Occipital lobe (tissue), 2 donors: ENCODE data around the gene DR1. TPM values are rescaled to one million over a fixed set of nuclear protein-coding genes. Genes with fewer than 3 reads are reported as not detected.
"Not testable (repeated sequence)": the region's sequence is repeated elsewhere in the genome, so short reads cannot be mapped to it uniquely, and the experiment has no call there.

ENCODE experiments used
- DNase-seq: peaks from one replicate; lab custom pipeline; 2025; lab: John Stamatoyannopoulos, UW
- total RNA-seq: library from RNA; depleted of rRNA; stranded (reverse); fragments of >200 nt; gene quantifications from one replicate; pipeline ENCODE4 v1.2.3, GENCODE V29; 2014

DR1 gene
- total RNA-seq, 1 donor from 2014 or later = 37.1 TPM

DNA sequence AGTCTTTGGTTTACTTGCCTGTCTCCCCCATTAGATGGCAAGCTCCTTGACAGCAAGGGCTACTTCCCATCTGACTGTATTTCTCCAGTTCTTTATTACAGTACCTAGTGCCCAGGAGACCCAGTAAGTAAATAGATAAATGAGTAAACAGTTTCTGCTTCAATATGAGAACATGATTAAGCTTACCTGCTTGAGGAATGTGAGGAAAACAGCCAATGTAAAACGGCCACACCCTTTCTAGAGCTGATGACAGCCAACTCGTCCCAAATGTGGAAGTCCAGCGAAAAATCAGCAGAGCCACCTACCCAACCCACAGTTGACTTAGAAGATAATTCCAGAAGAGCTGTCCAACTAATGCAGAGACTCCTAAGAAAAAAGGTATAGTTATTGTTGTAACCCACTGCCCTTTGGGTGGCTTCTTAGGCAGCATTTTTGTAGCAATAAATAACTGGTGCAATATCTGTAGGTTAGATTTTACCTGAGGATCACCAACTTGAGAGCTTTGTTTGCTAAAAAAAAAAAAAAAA, 6.5 kb upstream of the DR1 start:
- no peak for DNase-seq

DNA sequence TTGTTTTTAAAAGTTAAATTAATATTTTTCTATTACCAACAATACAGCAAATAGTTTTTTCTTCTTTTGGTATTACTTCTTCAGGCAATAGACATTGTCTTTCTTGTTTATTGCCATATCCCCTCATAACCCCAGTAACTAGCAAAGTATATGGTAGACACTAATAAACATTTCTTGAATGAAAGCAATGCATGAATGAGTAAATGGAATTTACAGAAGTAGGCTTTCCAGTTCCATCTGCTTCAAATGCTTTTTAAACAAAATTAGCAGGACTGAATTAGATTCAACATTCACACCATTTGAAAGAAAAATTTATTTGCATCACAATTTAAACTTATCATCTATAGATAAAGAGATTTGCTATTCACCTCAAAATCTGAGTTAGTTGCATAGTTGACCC, 5.6 kb upstream of the DR1 start:
- no peak for DNase-seq

DNA sequence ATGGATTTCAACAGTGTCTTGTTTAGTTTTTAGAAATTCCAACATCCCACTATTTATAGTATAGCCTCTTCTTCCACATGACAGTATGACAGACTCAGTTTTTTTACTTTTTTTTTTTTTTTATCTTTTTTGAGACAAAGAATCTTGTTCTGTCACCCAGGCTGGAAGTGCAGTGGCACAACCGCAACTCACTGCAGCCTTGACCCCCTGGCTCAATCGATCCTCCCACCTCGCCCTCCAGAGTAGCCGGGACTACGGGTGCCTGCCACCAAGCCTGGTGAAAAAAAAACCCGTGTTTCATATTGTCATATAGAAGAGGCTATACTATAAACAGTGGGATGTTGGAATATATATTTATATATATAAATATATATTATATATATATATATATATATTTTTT, 1.2 kb upstream of the DR1 start:
- DNase-seq = no peak

DNA sequence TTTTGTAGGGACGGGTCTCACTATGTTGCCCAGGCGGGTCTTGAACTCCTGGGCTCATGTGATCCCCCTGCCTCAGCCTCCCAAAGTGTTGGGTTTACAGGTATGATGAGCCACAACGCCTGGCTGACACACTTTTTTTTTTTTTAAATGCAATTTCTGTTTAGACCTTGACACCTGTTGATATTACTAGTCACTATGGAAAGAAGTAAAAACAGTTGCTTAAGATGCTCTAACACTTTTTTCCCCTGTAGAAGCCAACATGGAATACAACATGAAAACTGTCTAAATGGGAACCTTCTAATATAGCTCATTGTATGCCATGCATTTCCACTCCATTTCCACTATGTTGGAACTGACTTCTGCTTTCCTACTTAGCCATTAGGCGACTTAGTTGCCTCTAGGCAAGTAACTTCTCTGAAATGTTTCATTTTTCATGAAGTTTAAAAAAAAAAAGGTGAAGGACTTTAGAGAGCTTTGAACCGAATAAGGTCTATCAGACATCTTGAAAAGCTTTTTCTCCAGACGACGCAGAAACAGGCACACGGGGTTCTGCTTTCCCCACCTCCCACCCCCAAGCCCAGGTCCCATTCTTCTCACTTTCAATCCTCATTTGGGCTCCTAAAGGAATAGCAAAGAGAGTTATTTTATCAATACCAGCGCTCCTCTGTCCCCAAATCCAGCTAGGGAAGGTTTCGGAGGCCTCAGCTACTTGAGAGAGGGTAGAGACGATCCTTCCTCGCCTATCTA, 648 bp upstream of the DR1 start:
- DNase-seq = no peak

DNA sequence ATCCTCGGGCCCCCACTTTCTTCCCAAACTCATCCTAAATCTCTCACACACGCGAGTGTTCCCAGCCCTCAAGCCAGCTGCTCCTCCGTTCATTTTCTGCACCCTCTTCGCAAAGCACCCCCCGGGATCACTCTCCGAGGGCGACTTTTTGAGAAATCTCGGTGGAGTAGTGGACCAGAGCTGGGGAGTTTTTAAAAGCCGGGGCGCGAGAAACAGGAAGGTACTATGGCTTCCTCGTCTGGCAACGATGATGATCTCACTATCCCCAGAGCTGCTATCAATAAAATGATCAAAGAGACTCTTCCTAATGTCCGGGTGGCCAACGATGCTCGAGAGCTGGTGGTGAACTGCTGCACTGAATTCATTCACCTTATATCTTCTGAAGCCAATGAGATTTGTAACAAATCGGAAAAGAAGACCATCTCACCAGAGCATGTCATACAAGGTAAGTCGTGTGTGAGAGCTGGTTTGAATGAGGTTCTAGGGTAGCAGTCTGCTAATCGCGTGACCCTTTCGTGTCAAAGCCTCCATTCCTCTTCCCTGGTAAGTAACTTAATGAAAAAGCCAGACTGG, 800 bp downstream of the DR1 start:
- peak; percentile 18 for DNase-seq

DNA sequence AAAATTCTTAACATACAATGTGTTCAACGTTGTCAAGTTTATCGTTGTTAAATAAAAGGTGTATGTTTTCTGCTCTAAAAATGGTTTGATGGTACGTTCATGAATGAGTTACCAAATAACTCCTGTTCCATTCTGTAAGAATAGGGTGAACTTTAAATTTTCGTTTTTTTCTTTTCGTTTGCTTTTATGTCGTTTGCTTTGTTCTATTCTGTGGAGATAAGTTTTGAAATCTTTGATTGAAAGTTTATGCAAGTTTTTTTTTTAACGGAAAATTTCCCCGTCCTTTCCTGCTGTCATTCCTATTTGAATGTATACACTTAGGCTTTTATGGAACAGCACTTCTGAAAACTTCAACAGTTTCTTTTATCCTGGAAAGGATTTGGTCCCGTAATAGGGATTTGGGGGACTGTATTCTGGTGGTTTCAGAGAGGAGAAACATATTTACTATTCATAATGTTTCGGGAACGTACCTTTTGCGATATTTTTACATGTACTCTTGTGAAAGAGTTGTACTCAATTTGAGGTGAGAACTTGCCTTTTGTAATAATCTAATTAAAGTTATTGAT, 1.7 kb downstream of the DR1 start:
- DNase-seq = no peak

DNA sequence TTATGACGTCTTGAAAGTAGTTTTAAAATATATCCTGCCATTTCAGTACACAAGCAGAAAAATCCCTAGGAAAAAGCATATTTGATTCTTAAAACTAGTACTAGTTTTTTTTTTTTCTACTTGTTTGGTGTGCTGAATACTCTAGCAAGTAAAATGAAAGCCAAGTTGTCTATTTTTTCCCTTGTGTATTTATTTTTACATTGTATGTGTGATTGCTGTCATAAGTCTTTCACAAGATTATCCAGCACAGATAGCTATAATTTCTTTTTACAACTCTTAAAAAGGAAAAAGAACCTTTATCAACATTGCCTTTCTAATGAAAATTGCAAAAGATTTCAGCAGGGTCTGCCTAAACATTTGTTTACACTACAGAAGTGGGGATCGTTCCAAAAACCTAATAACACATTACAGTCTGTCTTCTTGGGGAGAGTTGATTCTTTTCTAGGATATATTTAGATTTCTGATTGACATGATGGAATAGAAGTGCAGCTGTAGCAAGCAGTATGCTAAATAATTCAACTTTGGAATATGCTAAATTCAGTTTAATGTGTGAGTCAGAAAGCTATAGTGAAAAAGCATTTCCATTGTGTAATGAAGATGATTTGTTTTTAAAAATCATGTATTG, 2.5 kb downstream of the DR1 start:
- DNase-seq = no peak

DNA sequence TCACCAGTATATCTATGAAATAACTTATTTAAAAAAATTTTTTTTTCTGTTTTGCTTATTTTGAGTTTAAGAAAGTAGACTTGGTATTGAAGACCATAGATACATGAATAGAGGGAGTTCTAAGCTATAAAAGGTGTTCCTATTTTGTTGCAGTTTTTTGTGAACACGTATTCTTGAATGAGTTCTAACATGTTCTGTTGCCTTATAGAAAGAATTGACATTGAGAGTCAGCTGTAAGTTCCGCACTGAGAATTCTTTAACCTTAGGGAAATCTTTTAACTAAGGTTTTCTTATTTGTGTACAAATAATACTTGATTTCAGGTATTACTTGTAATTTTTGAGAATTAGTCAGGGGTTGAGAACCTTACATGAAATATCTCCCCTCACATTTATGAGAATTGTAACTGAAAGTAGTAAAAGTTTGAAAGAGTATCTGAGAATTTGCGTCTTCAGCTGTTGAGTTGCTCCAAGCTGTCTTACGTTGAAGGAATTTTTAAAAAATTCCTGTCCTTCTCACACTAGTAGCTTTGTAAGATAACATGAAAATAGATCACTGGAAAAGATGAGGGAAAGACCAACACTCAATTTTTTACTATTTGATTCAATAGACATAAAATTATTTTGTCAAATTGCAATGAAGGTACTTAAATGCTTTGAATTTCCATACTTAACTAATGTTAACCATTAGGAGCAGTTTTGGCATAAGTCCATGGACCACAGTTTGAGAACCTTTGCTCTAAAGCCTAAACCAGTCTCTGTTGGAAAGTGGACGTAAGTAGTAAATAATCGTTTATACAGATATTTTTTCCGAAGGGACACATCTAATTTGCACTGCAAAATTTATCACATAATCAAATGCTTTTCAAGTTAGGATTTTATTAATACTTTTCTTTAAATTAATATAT, 3.8 kb downstream of the DR1 start:
- DNase-seq = no peak

DNA sequence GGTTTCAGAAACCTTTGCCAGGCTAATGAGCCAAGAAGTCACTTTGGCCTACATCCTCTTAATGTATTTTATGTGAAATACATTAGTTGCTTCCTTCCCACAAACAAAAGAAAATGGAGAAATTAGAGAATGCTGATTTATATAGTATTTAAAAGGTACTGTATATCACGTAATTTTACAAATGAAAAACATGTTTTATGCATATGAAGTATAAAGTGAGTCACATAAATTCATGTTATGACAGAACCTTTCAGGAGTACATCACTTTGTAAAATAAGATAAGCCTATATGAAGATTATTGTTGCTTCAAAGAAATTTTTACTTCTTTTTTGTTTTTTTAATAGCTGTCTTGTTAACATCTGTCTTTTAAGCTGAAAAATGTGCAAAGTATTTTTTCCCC, 4.6 kb downstream of the DR1 start:
- no peak for DNase-seq

DNA sequence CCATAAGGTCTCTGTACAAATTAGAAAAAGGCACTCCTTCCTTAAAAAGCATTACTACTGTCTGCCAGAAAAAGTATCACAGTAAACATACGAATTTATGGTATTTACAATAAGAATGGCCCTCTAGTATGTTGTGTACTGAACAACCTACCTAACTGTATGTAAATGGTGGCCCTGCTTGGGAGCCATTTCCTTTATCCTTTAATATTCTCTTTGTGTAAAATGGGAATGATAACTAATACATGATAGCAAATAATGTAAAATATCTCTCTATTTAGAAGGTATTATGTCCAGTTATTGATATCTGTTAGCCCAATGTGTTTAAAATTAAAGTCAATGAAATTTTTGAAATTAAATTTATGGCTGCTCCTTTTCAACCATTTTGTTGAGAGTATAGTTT, 5.2 kb downstream of the DR1 start:
- no peak for DNase-seq

DNA sequence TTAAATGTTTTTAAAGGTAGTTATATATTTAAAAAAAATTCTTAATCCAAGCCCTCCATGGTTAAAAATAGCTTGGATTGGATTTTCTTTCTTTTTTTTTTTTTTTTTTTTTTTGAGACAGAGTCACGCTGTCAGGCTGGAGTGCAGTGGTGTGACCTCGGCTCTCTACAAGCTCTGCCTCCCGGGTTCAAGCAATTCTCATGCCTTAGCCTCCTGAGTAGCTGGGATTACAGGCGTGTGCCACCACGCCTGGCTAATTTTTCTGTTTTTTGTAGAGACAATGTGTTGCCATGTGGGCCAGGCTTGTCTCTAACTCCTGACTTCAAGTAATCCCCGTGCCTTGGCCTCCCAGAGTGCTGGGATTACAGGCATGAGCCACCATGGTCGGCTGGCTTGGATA, 5.6 kb downstream of the DR1 start:
- not testable (repeated sequence) for DNase-seq

DNA sequence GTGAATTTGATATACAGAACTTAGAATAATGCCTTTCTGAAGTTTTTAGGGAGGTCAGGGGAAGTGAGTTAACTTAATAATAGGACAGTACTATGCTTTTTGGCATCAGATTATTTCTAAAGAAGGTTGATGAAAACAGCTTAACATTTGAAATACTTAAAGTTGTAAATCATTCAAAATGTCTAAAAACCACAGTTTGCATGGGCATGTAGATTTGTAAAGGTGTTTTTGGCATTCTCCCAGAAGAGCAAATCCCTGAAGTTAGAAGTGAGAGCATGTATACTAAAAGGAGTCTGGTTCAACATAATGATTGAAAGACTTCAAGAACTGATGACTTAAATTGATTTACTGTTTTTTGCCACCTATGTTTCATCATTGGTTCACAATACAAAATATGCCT, 6.7 kb downstream of the DR1 start:
- no peak for DNase-seq

DNA sequence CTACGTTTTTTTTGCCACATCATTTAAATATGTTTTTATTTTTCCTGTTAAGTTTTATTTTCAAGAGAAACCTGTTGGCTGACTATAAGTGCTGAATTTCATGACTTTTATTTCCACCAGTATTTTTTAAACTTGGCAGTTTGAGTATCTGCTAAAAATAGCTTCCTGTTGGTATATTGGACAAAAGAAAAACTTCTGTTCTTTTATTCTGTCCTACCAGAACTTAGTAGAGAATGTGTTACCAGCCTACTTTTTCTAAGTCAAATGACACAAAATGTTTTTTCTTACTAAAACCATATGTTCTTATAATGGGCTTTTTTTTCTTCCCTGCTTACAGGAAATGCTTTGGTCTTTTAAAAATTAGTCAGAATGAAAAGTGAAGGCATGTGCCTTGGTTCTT, 7.6 kb downstream of the DR1 start:
- no peak for DNase-seq

DNA sequence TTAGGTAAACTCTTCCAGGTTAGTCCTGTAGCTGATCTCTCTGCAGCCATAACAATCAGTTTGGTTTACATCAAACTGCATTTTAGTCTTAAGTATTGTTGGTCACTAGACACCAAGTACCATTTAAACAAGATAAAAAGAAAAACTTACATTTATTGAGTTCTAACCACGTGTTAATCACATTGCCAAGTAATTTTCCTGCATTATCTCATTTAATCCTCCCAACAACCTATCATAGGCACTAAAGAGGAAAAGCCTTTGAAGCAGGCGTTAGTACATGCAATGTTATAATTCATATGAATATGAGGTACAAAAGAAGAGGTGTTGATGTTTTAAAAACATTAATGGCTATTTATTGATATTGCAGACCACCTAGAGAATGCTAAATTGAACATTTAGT, 9.0 kb downstream of the DR1 start:
- DNase-seq = no peak

DNA sequence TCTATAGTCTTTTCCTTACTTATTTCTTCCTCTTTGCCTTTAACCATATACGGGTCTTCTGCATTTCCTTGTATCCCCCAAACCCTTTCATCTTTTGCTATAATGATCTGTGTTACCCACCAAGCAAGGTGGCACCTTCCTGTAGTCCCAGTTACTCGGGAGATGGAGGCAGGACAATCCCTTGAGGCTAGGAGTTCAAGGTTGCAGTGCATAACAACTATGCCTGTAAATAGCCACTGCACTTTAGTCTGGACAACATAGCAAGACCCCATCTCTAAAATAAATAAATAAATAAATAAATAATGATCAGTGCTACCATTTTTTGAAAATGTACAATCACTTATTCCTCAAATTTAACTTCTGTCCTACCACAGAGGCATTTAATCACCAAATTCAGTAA, 11.5 kb downstream of the DR1 start:
- DNase-seq = no peak

DNA sequence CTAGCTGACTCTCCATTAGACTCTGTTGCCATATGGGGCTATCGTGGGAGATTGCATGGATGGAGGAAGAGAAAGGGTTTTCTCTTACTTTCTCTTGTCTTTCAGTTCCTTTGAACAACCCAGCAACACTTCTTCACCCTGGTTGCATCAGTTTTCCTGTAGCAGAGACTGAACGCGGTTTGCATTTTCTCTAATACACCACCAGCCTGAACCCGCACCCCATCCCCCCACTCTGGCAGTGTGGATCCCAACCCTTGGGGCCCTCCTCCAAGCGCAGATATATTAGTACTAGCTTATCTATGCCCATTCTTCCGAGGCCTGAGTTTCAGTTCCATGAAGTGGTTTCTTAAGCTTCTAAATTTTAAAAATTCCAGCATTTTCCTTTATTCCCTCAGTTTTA, 12.6 kb downstream of the DR1 start:
- no peak for DNase-seq

DNA sequence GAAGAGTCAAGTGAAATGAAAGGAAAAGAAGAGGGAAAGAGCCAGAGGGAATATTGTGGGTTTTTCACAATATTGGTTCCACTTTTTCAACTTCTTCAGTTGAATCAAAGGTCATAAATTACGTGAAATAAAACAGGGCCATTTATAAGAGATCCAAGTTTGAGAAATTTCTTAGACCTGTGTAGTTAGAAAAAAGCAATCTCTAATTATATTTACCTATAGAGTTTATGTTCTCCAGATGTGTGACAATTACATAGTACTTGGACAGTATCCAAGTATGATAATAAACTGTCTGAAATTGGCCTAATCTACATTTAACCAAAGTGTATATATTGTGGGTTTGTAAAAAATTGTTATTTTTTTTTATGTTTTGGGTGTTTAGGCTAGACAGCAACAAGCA, 14.4 kb downstream of the DR1 start:
- no peak for DNase-seq

DNA sequence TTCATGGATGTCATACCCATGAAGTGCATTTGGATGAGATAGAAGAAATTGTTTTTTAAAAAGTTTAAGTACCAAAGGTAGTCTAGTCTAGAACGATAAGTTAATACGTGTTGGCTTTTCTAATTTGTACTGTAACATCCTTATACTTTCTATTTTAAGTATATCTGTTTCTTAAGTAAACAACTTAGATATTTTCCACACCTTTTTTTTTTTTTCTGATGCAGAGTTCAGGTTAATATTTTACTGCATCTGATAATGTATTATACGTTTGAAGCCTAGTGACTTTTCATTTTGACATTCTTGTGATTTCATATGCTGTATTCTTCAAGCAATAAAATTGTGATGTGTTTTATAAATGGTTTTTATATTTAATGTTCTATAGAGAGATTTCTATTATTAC, 16.5 kb downstream of the DR1 start:
- DNase-seq = no peak

DNA sequence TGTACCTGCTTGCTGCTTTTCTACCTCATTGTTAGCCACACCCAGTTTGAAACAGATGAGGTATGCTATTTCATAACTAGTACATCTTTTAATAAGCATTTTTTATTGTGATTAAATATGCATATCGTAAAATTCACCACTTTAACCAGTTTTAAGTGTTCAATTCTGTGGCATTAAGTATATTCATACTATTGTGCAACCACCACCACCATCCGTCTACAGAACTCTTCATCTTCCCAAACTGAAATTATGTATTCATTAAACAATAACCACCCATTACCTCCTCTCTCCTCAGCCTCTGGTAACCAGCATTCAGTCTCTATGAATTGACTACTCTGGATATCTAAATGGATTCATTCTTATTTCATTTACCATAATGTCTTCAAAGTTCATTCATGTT, 20.1 kb downstream of the DR1 start:
- no peak for DNase-seq

DNA sequence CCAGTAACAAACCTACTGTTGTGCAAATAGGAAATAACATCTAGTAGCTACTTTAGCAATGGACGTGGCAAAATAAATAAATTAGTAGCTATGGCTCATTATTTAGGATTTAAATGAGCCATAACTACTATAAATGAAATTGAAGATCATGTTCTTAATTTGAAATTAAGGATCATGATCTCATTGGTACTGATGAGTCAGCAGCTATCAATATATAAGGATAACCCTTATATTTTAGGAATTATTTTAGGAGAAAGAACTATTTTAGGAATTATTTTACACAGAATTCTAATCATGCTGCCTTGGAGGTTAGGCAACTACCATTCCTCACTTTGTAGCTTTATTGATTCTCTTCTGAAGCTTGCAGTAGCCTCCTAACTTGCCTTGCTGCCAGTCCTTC, 24.0 kb downstream of the DR1 start:
- DNase-seq = no peak

DNA sequence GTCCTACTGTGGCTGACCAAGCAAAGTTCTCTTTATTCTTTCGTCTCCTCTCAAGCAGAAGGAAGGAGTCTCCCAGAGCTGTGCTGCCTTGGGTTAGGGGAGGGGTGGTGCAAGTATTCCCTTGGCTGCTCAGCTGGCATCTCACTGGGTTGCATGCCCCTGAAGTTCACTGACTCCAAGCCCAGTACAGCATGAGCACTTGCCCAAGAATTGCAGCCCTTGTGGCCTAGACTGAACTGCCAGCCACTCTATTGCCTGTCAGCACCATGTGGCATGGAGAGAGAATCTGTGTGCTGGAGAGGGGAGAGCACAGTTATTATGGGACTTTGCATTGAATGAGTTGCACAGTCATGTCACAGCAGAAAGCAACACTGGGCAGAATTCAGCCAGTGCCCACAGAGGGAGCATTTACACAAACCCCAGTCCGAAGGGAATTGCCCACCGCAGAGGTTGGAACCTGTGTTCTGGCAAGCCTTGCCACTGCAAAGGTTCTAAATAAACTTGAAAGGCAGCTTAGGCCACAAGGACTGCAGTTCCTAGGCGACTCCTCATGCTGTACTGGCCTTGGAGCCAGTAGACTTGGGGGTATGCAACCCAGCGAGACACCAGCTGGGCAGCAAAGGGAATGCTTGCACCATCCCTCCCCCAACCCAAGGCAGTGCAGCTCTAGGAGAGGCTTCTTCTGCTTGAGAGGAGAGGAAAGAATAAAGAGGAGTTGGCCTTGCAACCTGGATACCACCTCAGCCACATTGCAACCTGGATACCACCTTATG, 28.8 kb downstream of the DR1 start:
- no peak for DNase-seq
